AG09319 (cell line): ENCODE data around the gene PNMA8C.
"Not testable (repeated sequence)": the region's sequence is repeated elsewhere in the genome, so short reads cannot be mapped to it uniquely, and the experiment has no call there.

ENCODE experiments used
- DNase-seq: peaks from one replicate; pipeline ENCODE4 v3.0.0-alpha.2; 2010; ENCODE audit warnings: low read depth; ENCODE audit errors: extremely low read depth
- CTCF ChIP-seq: IDR thresholded peaks from 2 replicates; pipeline ENCODE4 v1.5.1; 2011; ENCODE audit warnings: low read depth, mild to moderate bottlenecking, inconsistent platforms, low read length, moderate library complexity

Gene PNMA8C

GRCh38 chr19:46447824-46448223 lies 19.1 kb upstream of the PNMA8C start:
- DNase-seq, result no peak
- TF ChIP-seq CTCF, result no peak

- no peak for DNase-seq
- TF ChIP-seq CTCF, result no peak
Observed at GRCh38 chr19:46447006-46447405, 18.3 kb upstream of the PNMA8C start.

- no peak for DNase-seq
- no peak for TF ChIP-seq CTCF
Observed at GRCh38 chr19:46446021-46446420, 17.3 kb upstream of the PNMA8C start.

GRCh38 chr19:46442808-46443450 lies 14.2 kb upstream of the PNMA8C start:
- DNase-seq, result peak; percentile 34
- no peak for TF ChIP-seq CTCF

GRCh38 chr19:46441866-46442265 lies 13.1 kb upstream of the PNMA8C start:
- TF ChIP-seq CTCF, result no peak
- no peak for DNase-seq

GRCh38 chr19:46435689-46436088 lies 7.0 kb upstream of the PNMA8C start:
- not testable (repeated sequence) for DNase-seq

GRCh38 chr19:46435009-46435408 lies 6.3 kb upstream of the PNMA8C start:
- no peak for DNase-seq
- TF ChIP-seq CTCF, result no peak

- DNase-seq, result not testable (repeated sequence)
Observed at GRCh38 chr19:46433470-46433869, 4.7 kb upstream of the PNMA8C start.
